ENCODE results near the gene TAF5L.

DNA sequence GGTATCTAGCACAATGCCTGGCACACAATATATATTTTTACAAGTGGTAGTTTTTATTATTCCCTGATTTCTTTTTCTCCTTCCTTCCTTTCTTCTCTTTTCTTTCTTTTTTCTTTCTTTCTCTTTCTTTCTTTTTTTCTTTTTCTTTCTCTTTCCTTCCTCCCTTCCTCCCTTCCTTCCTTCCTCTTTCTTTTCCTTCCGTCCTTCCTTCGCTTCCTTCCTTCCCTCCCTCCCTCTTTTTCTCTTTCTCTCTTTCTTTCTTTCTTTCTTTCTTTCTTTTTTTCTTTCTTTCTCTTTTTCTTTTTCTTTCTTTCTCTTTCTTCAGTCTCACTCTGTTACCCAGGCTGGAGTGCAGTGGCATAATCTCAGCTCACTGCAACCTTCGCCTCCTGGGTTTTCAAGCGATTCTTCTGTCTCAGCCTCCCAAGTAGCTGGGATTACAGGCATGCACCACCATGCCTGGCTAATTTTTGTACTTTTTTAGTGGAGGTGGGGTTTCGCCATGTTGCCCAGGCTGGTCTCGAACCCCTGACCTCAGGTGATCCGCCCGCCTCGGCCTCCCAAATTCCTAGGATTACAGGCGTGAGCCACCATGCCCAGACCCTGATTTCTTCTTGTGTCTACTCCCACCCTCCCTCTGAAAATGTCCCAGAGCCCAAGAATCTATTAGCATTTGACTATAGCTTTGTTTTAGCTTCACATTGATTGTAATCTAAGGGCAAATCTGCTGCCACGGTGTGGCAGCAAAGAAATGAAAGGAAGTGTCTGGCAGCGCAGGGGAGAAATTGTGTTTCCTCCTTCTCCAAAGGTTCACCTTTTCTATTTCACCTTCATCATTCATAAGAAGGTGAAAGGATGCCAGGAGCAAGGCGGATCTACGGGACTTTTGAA is 47.5 kb downstream of the TAF5L start:
- TF ChIP-seq, protein P1, sequence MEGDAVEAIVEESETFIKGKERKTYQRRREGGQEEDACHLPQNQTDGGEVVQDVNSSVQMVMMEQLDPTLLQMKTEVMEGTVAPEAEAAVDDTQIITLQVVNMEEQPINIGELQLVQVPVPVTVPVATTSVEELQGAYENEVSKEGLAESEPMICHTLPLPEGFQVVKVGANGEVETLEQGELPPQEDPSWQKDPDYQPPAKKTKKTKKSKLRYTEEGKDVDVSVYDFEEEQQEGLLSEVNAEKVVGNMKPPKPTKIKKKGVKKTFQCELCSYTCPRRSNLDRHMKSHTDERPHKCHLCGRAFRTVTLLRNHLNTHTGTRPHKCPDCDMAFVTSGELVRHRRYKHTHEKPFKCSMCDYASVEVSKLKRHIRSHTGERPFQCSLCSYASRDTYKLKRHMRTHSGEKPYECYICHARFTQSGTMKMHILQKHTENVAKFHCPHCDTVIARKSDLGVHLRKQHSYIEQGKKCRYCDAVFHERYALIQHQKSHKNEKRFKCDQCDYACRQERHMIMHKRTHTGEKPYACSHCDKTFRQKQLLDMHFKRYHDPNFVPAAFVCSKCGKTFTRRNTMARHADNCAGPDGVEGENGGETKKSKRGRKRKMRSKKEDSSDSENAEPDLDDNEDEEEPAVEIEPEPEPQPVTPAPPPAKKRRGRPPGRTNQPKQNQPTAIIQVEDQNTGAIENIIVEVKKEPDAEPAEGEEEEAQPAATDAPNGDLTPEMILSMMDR (IDR thresholded peaks at IDR 0.05) = peak in 1 of 6 experiments; percentile 6
- no peak for TF ChIP-seq POLR2A (IDR thresholded peaks at IDR 0.05)

All from esophagus squamous epithelium (tissue), 4 donors.